Gastroesophageal sphincter (tissue), 4 donors: Measurements from ENCODE around the gene PLCB4. TPM values are rescaled to one million over a fixed set of nuclear protein-coding genes. Genes with fewer than 3 reads are reported as not detected.

ENCODE experiments used
- ATAC-seq: fragments of 150-250 bp; one replicate; pipeline ENCODE4 v1.9.1; 2016; ENCODE audit warnings: mild to moderate bottlenecking, moderate library complexity
- H3K27ac ChIP-seq, 4 donors: fragments of 200-600 bp; sonication (generic) in 3 of 4; 1 replicate in 3 of 4; 2 replicates in 1 of 4; pipeline ENCODE4 v1.5.1; 2016 to 2019
- H3K27me3 ChIP-seq: fragments of 200-600 bp; sonication (generic); one replicate; pipeline ENCODE4 v1.5.1; 2019
- H3K36me3 ChIP-seq, 2 donors: fragments of 200-600 bp; sonication (generic); one replicate each; pipeline ENCODE4 v1.5.1; 2019; ENCODE audit warnings: control low read depth in 1 of 2
- H3K4me1 ChIP-seq, 3 donors: fragments of 200-600 bp; sonication (generic); 1 replicate in 2 of 3; 2 replicates in 1 of 3; pipeline ENCODE4 v1.5.1; 2016 to 2019; ENCODE audit warnings: control low read depth in 2 of 3
- H3K4me3 ChIP-seq, 2 donors: fragments of 200-600 bp; sonication (generic); one replicate each; pipeline ENCODE4 v1.5.1; 2019; ENCODE audit warnings: mild to moderate bottlenecking in 1 of 2, moderate library complexity in 1 of 2
- H3K9me3 ChIP-seq, 3 donors: fragments of 200-600 bp; sonication (generic); one replicate each; pipeline ENCODE4 v1.5.1; 2017 to 2019; ENCODE audit warnings: control low read depth in 2 of 3
- CTCF ChIP-seq, 4 experiments: fragments of 200-600 bp in 2 of 4; fragments of 450-650 bp in 2 of 4; sonication (generic) in 1 of 4; IDR thresholded peaks; one replicate each; pipeline ENCODE4 v1.5.1; 2017 to 2019; ENCODE audit warnings: antibody characterized with exemption in 4 of 4, mild to moderate bottlenecking in 2 of 4, moderate library complexity in 2 of 4
- EP300 ChIP-seq: sonication (generic); formaldehyde crosslinking; IDR thresholded peaks from one replicate; pipeline ENCODE4 v1.6.1; 2017; ENCODE audit warnings: antibody characterized with exemption, mild to moderate bottlenecking
- POLR2A ChIP-seq, 2 donors: fragments of 450-650 bp; IDR thresholded peaks; one replicate each; pipeline ENCODE4 v1.6.1; 2017; ENCODE audit warnings: antibody characterized with exemption in 2 of 2, mild to moderate bottlenecking in 2 of 2, moderate library complexity in 1 of 2
- POLR2AphosphoS5 ChIP-seq: sonication (generic); formaldehyde crosslinking; IDR thresholded peaks from one replicate; pipeline ENCODE4 v1.6.1; 2017; ENCODE audit warnings: antibody characterized with exemption
- WGBS, 2 donors: methylation state at CpG; one replicate each; pipeline ENCODE4 v1.1.5; 2018; ENCODE audit warnings: low coverage in 1 of 2; 5-methylcytosine and 5-hydroxymethylcytosine counted together
- total RNA-seq, 4 donors: library from RNA; depleted of rRNA; stranded (reverse); fragments of >200 nt; gene quantifications; one replicate each; pipeline ENCODE4 v1.1.0, GENCODE V29; 2016

Gene PLCB4
- total RNA-seq, 4 donors from 2014 or later = 21.9 to 109 (median 59.1) TPM

DNA sequence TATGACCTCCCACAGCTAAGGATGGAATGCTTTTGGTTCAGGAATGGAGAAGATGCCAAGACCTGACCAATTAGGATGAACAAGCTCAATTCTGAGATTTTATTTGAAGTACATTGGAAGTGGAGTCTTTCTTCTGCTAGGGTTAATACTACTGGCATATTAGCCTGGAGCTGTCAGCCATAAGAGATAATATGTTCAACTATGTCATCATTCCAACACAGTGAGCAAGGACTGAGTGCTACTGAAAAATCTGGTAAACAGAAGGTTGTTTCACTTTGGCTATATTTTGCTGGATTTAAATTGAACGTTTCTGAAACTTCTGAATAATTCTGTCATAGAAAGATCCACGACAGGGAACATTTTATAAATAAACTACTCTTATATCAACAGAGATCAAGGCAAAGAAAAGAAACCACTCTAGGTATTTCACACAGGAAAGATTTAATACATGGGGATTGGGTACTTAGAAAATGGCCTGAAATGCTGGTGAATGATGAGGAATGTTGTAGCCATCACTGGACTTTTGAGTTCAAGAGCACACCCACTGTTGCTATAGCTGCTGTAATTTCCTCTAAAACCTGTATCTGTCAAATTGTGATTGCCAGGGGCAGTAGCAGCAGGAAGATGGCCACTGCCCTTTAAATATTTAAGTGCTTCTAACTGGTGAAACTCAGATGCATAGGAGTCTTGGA is 200.5 kb downstream of the PLCB4 start:
- Histone ChIP-seq H3K27ac (peak overlapping the region in 3 of 4 donors; percentile 10 to 39 (median 25)), H3K4me3 (no peak overlapping the region), H3K4me1 (peaks cover 0 to 29% (median 5%) of the 10 kb centered on the region in 3 donors), H3K36me3 (no peaks in the 10 kb centered on the region), H3K27me3 (no peaks in the 10 kb centered on the region), H3K9me3 (no peaks in the 10 kb centered on the region)
- no peak for ATAC-seq
- TF ChIP-seq POLR2AphosphoS5 (no peak), POLR2A (IDR thresholded peaks at IDR 0.05) (no peak), EP300 (no peak), CTCF (IDR thresholded peaks at IDR 0.05) (no peak)
- 8 to 30% methylated on average over 2 of the region's 2 CpGs for WGBS, 2 donors

DNA sequence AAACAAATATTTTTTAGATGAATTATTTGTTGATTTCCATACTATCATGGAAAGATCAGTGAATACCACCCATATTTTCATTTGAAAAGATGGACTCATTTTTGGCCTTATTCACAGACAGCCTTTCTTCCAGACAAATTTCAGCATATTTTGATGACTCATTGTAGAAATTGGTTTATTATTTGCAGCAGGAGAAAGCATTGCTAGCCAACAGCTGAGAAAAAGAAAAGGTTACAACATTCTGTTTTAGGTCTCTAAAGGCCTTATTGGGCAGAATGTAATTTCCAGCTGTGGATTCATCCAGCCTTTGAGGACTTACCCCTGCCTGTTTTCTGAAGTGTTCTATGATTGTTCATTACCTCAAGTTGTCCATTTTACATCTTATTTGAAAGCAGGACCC is 201.9 kb downstream of the PLCB4 start:
- Histone ChIP-seq H3K4me3 (no peak overlapping the region), H3K27ac (no peak overlapping the region), H3K36me3 (no peaks in the 10 kb centered on the region), H3K27me3 (no peaks in the 10 kb centered on the region), H3K9me3 (no peaks in the 10 kb centered on the region), H3K4me1 (peaks cover 0 to 29% (median 5%) of the 10 kb centered on the region in 3 donors)
- no peak for TF ChIP-seq CTCF (IDR thresholded peaks at IDR 0.05)
- TF ChIP-seq POLR2AphosphoS5 = peak; percentile 28
- peak; percentile 66 for ATAC-seq

DNA sequence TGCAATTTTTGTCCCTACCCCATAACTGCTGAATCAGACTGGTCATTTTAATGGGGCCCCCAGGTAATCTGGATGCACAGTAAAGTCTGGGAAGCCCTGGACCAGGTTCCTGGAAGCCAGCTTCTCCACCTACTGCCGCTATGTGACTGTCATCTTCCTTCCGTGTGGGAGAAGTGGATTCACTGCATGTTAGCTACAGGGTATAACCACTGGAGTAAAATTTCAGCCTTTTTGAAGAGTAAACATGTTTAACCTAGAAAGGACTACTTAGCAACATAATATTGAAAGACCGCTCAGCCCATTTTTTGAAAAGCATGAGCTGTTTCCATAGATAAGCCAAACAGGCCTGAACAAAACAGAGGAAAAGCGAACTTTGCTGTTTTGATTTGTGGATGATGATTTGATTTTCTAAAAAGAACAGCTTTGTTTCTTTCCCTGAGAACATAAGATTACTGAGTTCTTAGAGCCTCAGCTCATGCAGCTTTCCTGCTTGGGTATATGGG is 208.1 kb downstream of the PLCB4 start:
- peaks cover 7 to 60% (median 14%) of the 10 kb centered on the region in 3 donors for H3K4me1 ChIP-seq
- no peaks in the 10 kb centered on the region for H3K27me3 ChIP-seq
- no peaks in the 10 kb centered on the region for H3K9me3 ChIP-seq
- no peaks in the 10 kb centered on the region for H3K36me3 ChIP-seq
- ATAC-seq = no peak
- no peak overlapping the region for H3K4me3 ChIP-seq
- peak overlapping the region in 2 of 4 donors; percentile 41 to 54 for H3K27ac ChIP-seq
- 20 to 66% methylated on average over 4 of the region's 4 CpGs for WGBS, 2 donors
- TF ChIP-seq POLR2A (IDR thresholded peaks at IDR 0.05) (no peak), POLR2AphosphoS5 (no peak), EP300 (no peak), CTCF (IDR thresholded peaks at IDR 0.05) (no peak)

GRCh38 chr20:9279918-9280401 is 211.1 kb downstream of the PLCB4 start:
- H3K9me3 ChIP-seq = no peaks in the 10 kb centered on the region
- no peak overlapping the region for H3K4me3 ChIP-seq
- peaks cover 7 to 53% (median 14%) of the 10 kb centered on the region in 3 donors for H3K4me1 ChIP-seq
- WGBS, 2 donors = 42 to 60% methylated on average over 1 to 2 of the region's 2 CpGs
- peak; percentile 55 for ATAC-seq
- peak overlapping the region in 3 of 4 donors; percentile 39 to 51 (median 43) for H3K27ac ChIP-seq
- no peaks in the 10 kb centered on the region for H3K27me3 ChIP-seq
- H3K36me3 ChIP-seq = no peaks in the 10 kb centered on the region
- TF ChIP-seq EP300 = no peak
- no peak for TF ChIP-seq CTCF (IDR thresholded peaks at IDR 0.05)
- no peak for TF ChIP-seq POLR2AphosphoS5
- no peak for TF ChIP-seq POLR2A (IDR thresholded peaks at IDR 0.05)

DNA sequence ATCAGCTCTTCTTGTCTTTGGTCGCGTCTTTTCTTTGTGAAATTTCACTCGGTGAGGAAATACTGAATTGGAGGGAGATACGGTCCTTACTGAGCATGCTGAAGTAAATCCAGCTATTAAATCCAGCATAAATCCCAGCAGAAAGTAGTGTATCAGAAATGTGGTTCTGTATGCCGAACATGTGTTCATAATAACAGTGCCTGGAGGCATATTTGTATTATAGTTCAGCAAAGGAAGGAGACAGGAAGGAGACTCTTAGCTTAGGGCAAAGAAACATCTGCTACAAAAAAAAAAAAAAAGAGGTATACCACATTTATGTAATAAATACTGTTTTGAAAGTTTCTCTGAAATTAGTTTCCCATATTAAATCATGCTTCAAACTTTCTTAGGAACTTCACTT is 211.8 kb downstream of the PLCB4 start:
- Histone ChIP-seq H3K4me3 (no peak overlapping the region), H3K27ac (peak overlapping the region in 3 of 4 donors; percentile 39 to 51 (median 43))

More for the DNA sequence above, 211.8 kb downstream of the PLCB4 start:
- Histone ChIP-seq H3K4me1 (peaks cover 7 to 53% (median 14%) of the 10 kb centered on the region in 3 donors), H3K36me3 (no peaks in the 10 kb centered on the region), H3K9me3 (no peaks in the 10 kb centered on the region), H3K27me3 (no peaks in the 10 kb centered on the region)
- WGBS, 2 donors = 45 to 82% methylated on average over 4 to 5 of the region's 5 CpGs
- no peak for ATAC-seq
- TF ChIP-seq POLR2A (IDR thresholded peaks at IDR 0.05) (no peak), EP300 (no peak), CTCF (IDR thresholded peaks at IDR 0.05) (no peak), POLR2AphosphoS5 (no peak)
